GM19372 (cell line): ENCODE results near the gene PRB4.
"Not testable (repeated sequence)": the region's sequence is repeated elsewhere in the genome, so short reads cannot be mapped to it uniquely, and the experiment has no call there.

Experiments
- ATAC-seq: cut with Tn5 transposase; IDR thresholded peaks from one replicate; pipeline ENCODE4 v1.9.1; 2021; ENCODE audit warnings: mild to moderate bottlenecking, low read depth, moderate library complexity; ENCODE audit not compliant: unreplicated experiment

Gene PRB4

DNA sequence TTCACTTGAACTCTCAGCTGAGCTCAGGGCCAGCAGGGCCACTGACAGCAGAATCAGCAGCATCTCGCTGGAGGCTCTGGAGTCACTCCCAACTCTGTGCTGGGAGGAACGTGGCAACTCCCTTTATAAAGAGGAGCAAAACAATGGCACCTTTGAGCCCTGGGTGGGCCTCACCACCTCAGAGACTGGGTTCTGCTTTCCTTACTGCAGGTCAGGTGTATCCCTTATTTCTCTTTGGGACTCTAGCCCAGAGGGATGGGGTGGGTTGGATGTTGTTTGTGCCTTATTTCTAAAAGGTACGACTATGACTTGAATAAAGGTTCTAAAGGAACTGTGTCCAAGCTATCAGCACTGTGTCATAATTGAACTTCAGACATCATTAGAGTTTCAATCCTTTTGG lies at the start of gene PRB4:
TSS of gene PRB4 (minus strand) at position 101 of the 400 bp plus-strand sequence. CDS start at position 63, 38 bp downstream.
- no peak for ATAC-seq

DNA sequence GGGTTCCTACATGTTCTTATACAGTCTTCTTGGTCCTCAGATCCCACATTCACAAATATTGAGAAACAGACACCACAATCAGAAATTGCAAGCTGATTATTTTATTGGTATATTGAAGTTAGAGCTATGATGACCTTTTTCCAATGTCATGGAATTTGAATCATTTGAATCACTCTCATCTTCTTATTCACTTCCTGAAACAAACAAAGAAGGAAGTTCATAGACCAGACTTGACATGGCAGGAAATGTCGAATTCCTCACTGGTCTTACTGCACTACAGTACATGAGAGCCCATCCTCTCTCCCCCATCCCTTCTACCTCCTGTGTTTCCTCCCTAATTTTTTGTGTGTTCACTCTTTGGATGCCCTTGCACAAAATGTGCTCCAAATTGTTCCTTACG lies 41.5 kb upstream of the PRB4 start:
- not testable (repeated sequence) for ATAC-seq

DNA sequence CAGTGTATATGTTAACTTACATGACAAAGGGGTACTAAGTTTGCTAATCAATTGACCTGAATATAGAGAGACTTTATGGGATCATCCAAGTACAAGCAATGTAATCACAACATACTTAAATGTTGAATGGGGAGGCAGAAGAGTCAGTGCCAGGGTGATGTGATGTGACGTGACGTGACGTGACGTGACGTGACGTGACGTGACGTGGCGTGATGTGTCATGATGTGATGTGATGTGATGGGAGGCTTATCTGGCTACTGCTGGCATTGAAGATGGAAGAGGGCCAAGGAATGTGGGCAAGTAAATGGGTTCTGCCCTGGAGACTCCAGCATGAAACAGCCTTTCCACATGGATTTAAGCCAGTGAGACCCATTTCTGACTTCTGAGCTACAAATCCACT lies 38.2 kb upstream of the PRB4 start:
- ATAC-seq: no peak

DNA sequence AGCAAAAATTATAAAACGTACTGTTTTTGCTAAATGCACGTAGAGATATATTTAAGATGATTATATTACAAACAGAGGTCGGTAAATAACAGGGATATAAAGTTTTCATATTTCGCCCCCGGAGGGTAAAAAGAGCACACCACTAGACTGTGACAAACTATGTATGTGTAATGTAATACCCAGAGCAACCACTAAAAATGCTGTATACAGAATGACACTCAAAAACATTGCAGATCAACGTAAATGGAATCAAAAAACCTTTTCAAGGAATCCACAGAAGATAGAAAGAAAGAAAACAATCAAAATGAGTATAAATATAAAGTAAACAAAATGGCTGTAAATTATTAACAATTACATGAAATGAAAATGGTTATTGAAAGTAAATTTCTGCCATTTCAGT lies 37.6 kb upstream of the PRB4 start:
- no peak for ATAC-seq

DNA sequence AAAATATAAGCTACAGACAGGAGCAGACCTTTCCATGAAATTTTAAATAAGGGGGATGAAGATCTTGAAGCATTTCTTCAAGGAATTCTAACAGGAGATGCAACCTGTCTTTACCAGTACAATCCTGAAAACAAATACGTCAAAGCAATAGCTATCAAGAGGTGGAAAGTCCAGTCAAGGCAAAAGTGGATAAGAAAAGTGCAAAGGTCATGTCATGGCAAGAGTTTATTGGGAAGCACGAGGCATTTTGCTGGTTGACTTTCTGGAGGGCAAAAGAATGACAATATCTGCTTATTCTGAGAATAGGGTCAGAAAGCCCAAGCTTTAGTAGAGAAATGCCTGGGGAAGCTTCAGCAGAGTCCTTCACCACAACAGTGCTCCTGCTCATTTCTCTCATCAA lies 34.3 kb upstream of the PRB4 start:
- ATAC-seq: no peak

DNA sequence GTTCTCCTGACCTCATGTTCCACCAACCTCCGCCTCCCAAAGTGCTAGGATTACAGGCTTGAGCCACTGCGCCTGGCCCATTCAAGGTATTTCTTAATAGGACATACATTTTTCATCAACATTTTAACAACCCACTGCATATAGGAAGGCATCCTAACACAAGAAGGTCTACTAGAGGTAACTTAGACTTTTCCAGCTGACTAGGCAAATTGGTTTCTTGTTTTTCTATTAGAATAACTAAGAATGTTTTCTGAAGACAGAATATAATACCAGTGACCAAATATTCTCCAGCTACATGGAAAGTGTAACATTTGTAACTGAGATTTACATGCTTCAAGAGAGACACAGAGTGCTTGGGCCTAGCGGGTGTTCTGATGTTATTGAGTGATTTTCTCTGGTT lies 14.2 kb upstream of the PRB4 start:
- no peak for ATAC-seq

DNA sequence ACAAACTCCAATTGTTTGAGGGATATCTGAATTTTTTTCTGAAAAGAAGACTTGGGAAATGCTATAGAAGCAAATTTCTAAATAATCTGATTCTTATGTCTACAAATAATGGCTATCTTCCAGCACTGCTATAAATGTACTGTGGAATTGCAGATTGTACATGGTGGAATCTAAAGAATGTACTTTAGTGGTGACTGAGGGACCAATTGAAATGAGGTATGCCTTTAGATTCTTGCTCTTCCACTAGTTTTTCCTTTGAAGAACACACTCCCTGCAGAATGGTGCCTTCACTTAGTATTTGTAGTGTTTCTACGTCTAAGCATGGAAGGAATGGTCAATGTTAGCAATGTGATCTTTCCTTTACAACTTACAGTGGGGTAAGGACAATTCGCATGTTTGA lies 11.7 kb upstream of the PRB4 start:
- no peak for ATAC-seq

DNA sequence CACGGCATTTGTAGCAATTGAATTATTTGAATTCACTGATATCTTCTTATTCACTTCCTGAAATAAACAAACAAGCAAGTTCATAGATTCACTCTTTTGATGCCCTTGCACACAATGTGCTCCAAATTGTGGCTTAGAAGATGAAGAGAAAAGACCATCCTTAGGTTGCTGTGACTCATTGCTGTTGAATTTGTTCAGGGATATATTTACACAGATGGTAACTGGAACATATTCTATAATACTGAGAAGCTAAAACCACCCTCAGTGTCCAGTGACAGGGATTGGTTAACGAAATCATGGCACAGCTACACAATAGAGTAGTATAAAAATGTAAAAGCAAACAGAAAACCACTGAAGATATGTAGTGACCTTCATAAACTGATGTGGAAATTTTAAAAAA lies 3.1 kb downstream of the PRB4 start:
- no peak for ATAC-seq

DNA sequence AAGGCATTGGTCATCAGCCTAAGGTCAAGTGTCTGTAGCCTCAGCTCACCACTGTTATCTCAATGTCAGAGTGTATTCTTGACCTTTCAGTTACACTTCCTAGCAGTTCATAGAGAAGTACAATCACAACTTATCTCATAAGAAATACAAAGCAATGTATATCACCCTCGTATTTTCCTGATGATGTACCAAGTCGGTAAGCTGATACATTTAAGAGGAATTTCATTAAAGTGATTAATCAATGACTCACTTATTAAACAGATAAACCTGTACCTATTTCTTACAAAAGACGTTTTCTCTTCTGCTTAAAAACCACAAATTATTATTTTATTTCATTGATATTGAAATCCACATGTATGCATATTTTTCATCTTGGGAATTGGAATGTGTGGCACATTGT lies 36.8 kb downstream of the PRB4 start:
- ATAC-seq: no peak

DNA sequence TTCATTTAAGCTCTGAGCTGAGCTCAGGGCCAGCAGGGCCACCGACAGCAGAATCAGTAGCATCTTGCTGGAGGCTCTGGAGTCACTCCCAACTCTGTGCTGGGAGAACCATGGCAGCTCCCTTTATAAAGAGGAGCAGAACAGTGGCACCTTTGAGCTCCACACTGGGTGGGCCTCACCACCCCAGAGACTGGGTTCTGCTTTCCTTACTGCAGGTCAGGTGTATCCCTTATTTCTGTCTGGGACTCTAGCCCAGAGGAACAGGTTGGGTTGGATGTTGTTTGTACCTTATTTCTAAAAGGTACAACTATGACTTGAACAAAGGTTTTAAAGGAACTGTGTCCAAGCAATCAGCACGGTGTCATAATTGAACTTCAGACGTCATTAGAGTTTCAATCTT lies 40.6 kb downstream of the PRB4 start, which contains the start of gene PRB3:
TSS of gene PRB3 (minus strand) at position 101 of the 400 bp plus-strand sequence. CDS start at position 63, 38 bp downstream.
- no peak for ATAC-seq

DNA sequence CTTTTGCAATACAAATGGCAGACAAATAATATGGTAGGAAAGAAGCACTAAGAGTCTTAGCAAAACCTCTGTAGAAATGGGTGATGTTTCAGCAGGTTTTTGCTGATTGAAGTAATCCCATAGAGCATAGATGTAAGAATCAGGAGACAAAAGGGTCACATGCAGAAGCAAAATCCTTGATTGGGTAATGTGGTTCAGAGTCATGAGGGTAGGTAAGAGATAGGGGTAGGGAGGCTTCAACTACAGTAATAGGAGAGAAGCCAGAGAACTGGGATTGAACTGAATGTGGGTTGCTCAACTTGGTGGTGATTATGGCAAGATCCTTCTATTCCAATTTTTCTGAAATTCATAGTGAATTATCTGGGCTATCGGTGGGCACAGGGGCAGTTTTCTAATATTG lies 45.7 kb downstream of the PRB4 start:
- no peak for ATAC-seq
